Activated naive CD8-positive, alpha-beta T cell treated with anti-CD3 and anti-CD28 coated beads for 36 hours (primary cell): ENCODE results near the gene ZNF136. TPM values are rescaled to one million over a fixed set of nuclear protein-coding genes. Genes with fewer than 3 reads are reported as not detected.
A peak's percentile ranks its signal among the peaks of the same experiment; 100 is the strongest.

Source experiments
- DNase-seq: peaks from one replicate; pipeline ENCODE4 v3.0.0; 2021
- H3K27ac Mint-ChIP-seq: one replicate; pipeline ENCODE4 v1.8.0; 2022; ENCODE audit warnings: mild to moderate bottlenecking, moderate library complexity, mixed read lengths
- H3K27me3 Mint-ChIP-seq: one replicate; pipeline ENCODE4 v1.8.0; 2022; ENCODE audit warnings: mild to moderate bottlenecking, mixed read lengths
- H3K36me3 Mint-ChIP-seq: one replicate; pipeline ENCODE4 v1.8.0; 2021; ENCODE audit warnings: mild to moderate bottlenecking, mixed read lengths
- H3K4me1 Mint-ChIP-seq: one replicate; pipeline ENCODE4 v1.8.0; 2021; ENCODE audit warnings: mixed read lengths
- H3K4me3 Mint-ChIP-seq: one replicate; pipeline ENCODE4 v1.8.0; 2022; ENCODE audit warnings: mild to moderate bottlenecking, moderate library complexity, mixed read lengths
- H3K9me3 Mint-ChIP-seq: one replicate; pipeline ENCODE4 v1.8.0; 2022; ENCODE audit warnings: mixed read lengths
- total RNA-seq, 2 experiments: library from RNA; stranded (reverse); gene quantifications; one replicate each; pipeline ENCODE4 v1.2.3, GENCODE V29; 2021

Gene ZNF136
- total RNA-seq, 2 experiments from 2014 or later = 11.6 to 12.9 TPM

DNA sequence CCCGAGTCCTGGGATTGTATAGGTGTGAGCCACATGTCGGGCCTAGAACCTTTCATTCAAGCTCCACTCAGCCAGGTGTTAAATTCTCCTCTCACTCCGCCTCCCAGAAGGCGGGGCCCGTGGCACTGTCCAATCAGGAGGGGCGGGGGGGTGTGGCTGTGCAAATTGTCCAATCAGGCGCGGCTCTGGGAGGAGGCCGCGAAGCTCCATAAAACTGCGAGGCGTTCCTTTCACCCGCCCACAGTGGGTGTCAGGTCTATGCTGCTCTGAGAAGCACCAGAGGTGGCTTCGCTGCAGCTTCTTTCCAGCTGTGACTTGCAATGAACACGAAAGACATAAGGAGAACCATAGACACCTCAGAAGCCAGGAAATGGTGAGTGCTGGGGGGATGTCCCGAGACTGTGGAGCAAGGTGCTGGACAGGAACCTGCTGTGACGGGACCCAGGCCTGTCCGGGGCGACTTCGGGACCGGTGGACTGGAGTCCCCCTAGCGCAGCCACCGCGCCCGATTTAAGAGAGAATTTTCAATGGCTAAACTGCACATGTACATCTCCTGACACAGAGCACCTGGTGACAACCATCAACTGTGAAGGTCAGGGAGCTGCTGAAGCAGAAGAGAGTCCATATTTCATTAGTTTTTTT lies 3.0 kb upstream of the ZNF136 start:
- Mint-ChIP-seq H3K4me1 (peaks cover 25% of the 10 kb centered on the region), H3K4me3 (no peak overlapping the region), H3K36me3 (peaks cover 7% of the 10 kb centered on the region), H3K27ac (no peak overlapping the region), H3K9me3 (peaks cover 3% of the 10 kb centered on the region), H3K27me3 (peaks cover 4% of the 10 kb centered on the region)
- peak; percentile 14 for DNase-seq

DNA sequence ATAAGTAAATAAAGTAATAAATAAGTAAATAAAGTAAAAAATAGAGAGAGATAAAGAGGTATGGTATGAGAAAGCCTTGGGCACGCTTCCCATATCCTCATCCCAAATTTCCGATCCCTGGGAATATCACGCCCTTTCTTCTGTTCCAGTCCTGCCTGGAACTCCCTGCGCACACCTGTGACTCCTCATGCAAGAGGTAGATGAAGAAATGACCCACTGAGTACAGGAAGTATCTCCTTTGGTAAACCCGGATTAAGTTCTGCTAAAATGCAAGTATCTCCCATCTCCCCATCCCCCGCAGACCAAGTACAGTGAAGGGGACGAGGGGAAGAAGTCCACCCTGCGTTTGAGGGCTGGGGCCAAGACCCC lies 399 bp upstream of the ZNF136 start:
- H3K27ac Mint-ChIP-seq = peak overlapping the region; percentile 94
- H3K4me3 Mint-ChIP-seq = peak overlapping the region; percentile 93
- no peak for DNase-seq
- H3K4me1 Mint-ChIP-seq = peaks cover 39% of the 10 kb centered on the region
- H3K27me3 Mint-ChIP-seq = no peaks in the 10 kb centered on the region
- H3K36me3 Mint-ChIP-seq = peaks cover 19% of the 10 kb centered on the region
- no peaks in the 10 kb centered on the region for H3K9me3 Mint-ChIP-seq

DNA sequence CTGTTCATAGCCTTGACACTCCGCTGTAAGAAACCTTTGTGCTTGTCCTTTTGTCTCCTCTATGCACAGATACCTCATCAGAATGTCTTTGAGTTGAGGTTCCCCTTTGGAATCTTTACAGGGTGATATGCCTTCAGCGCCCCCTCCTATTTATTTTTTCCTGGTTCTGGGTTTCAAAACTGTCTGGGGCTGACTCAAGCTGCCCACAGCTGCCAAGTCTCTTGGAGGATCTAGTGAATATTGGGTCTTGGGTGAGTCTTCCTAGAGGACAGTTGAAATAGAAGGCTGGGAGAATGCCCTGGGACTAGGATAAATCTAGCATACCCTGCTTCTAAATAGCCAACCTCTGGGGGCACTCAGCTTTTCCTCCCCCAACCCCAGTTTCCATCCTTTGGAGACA lies 930 bp downstream of the ZNF136 start:
- peaks cover 24% of the 10 kb centered on the region for H3K36me3 Mint-ChIP-seq
- peak overlapping the region; percentile 93 for H3K4me3 Mint-ChIP-seq
- H3K27ac Mint-ChIP-seq = peak overlapping the region; percentile 94
- DNase-seq = no peak
- no peaks in the 10 kb centered on the region for H3K9me3 Mint-ChIP-seq
- peaks cover 41% of the 10 kb centered on the region for H3K4me1 Mint-ChIP-seq
- no peaks in the 10 kb centered on the region for H3K27me3 Mint-ChIP-seq

DNA sequence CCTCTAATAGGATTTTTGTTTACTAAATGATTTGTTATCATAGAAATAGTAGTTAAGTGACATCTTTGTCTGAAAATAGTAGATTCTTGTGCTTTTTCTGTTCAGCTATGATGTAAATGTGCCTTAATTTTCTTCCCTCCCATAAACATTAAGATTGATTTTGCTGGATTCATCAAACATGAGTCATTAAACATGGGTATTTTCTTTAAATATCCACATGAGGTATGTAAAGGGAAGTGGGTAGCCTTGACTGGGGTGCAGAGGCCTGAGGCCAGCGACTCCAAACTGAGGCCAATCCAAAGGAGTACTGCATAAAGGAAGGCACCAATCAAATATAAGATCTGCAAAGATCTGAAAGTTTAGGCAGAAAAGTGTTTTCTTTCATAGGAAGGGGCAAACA lies 3.7 kb downstream of the ZNF136 start:
- no peak for DNase-seq
- no peaks in the 10 kb centered on the region for H3K9me3 Mint-ChIP-seq
- peak overlapping the region; percentile 53 for H3K27ac Mint-ChIP-seq
- H3K27me3 Mint-ChIP-seq = no peaks in the 10 kb centered on the region
- H3K4me3 Mint-ChIP-seq = no peak overlapping the region
- H3K4me1 Mint-ChIP-seq = peaks cover 42% of the 10 kb centered on the region
- H3K36me3 Mint-ChIP-seq = peaks cover 33% of the 10 kb centered on the region

DNA sequence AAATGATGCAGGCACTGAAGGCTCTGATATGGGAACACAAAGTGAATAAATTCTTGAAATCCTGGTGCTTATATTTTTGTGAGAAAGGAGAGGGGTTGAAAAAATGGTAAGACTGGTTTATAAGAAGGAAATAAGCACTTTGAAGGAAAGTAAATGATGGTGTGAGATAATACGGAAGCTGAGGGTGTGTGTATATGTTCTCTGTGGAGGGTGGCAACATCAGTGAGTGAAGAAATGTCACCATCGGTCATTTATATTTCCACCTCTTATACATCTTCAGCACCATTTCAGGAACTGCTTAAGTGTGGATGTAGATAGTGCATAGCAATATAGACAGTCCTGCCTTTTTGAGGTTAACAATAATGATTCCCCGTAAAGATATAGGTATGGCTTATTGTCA lies 17.5 kb downstream of the ZNF136 start:
- DNase-seq = no peak
- Mint-ChIP-seq H3K27ac (no peak overlapping the region), H3K4me1 (peaks cover 8% of the 10 kb centered on the region), H3K4me3 (no peak overlapping the region), H3K9me3 (peaks cover 41% of the 10 kb centered on the region), H3K36me3 (peaks cover 89% of the 10 kb centered on the region), H3K27me3 (no peaks in the 10 kb centered on the region)

DNA sequence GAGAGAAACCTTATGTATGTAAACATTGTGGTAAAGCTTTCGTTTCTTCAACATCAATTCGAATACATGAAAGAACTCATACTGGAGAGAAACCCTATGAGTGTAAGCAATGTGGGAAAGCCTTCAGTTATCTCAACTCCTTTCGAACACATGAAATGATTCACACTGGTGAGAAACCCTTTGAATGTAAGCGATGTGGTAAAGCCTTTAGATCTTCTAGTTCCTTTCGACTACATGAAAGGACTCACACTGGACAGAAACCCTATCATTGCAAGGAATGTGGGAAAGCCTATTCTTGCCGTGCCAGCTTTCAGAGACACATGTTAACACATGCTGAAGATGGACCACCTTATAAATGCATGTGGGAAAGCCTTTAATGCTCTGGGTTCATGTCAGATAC lies 24.7 kb downstream of the ZNF136 start:
- no peak overlapping the region for H3K4me3 Mint-ChIP-seq
- H3K4me1 Mint-ChIP-seq = peaks cover 2% of the 10 kb centered on the region
- H3K36me3 Mint-ChIP-seq = peaks cover 97% of the 10 kb centered on the region

DNA sequence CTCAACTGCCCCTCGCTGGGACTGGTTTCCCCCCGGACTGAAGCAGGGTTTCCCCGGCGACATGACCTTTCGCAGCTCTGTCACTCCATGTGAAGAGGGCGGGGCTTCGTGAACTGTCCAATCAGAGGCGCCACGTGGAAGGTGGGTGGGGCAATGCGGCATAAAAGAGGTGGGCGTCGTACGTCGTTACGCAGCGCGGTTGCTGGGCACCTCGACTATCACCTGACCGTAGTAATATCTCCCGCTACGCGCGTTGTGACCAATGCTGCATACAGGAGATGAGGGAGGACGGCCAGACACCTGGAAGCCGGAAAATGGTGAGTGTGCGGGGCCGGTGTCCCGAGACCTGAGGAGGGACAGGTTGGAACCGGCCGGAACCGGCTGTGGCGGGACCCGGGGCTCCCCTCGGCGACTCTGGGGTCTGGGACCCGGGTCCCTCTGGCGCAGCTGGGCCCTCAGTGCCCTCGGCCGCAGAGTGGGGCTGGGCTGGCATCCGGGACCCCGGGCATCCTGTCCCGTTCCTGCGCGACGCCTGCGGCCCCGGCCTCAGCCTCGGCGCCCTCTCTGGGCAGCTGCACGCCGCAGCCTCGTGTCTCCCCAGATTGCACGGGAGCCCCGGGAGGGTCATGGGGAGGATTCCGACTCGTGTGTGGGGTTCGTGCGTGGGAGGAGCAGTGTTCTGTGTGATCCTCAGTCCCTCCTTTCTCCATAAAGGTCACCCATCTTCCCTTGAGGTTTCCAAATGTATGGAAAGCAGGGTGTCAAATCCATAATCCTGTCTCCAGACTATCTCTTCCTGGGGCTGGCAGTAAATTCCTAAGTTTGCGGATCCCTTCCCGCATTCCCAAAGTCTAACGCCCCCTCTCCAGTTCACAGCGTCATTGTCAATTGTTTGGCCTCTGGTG lies 32.2 kb downstream of the ZNF136 start:
- peak overlapping the region; percentile 79 for H3K27ac Mint-ChIP-seq
- H3K27me3 Mint-ChIP-seq = no peaks in the 10 kb centered on the region
- peaks cover 80% of the 10 kb centered on the region for H3K36me3 Mint-ChIP-seq
- peaks cover 40% of the 10 kb centered on the region for H3K9me3 Mint-ChIP-seq
- peak overlapping the region; percentile 82 for H3K4me3 Mint-ChIP-seq
- DNase-seq = peak; percentile 86
- H3K4me1 Mint-ChIP-seq = peaks cover 22% of the 10 kb centered on the region

More for the DNA sequence above, 24.7 kb downstream of the ZNF136 start:
- Mint-ChIP-seq H3K9me3 (peaks cover 68% of the 10 kb centered on the region), H3K27me3 (no peaks in the 10 kb centered on the region), H3K27ac (no peak overlapping the region)
- DNase-seq = no peak

DNA sequence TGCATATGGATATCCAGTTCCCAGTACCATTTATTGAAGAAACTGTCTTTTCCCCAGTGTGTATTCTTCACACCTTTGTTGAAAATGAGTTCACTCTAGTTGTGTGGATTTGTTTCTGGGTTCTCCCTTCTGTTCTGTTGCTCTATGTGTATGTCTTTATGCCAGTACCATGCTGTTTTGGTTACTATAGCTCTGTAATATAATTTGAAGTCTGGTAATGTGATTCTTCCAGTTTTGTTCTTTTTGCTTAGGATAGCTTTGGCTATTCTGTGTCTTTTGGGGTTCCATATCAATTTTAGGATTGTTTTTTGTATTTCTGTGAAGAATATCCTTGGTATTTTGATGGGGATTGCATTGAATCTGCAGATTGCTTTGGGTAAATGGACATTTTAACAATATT lies 35.2 kb downstream of the ZNF136 start:
- H3K4me3 Mint-ChIP-seq = no peak overlapping the region
- peaks cover 26% of the 10 kb centered on the region for H3K4me1 Mint-ChIP-seq
- no peak for DNase-seq
- peaks cover 55% of the 10 kb centered on the region for H3K36me3 Mint-ChIP-seq
- peaks cover 25% of the 10 kb centered on the region for H3K9me3 Mint-ChIP-seq
- H3K27ac Mint-ChIP-seq = no peak overlapping the region
- no peaks in the 10 kb centered on the region for H3K27me3 Mint-ChIP-seq

DNA sequence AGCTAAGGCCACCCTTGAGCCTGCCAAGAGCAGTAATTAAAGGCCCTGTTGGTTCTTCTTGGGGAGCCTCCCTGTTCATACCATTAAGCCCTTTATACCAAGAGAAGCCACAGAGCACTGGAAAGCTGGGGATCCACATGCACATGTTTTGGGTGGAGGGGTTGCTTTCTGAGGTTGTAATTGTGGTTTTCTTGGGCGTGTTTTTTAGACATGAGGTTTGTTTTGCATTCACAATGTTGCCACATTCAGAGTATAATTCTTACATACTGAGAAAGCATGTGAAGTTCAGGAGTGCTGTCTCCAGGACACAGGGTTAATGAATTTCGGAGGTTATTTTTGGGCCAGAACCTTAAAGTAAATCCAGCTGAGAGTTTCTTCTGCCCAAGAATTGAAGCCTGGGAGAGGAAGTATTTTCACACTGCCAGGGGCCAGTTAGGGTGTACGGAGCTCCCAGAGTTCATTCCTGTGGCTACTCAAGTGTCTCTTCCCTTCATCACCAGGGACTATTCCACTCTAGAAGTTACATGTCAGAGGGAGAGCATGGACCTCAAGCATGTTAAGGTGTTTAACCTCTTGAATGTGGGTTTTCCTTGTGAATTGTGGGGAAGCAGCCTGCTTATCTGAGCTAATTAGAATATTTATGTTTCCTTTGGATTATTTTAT lies 37.0 kb downstream of the ZNF136 start:
- no peak for DNase-seq
- peaks cover 41% of the 10 kb centered on the region for H3K36me3 Mint-ChIP-seq
- H3K4me3 Mint-ChIP-seq = no peak overlapping the region
- H3K9me3 Mint-ChIP-seq = peaks cover 18% of the 10 kb centered on the region
- no peak overlapping the region for H3K27ac Mint-ChIP-seq
- H3K4me1 Mint-ChIP-seq = peaks cover 19% of the 10 kb centered on the region
- H3K27me3 Mint-ChIP-seq = no peaks in the 10 kb centered on the region

DNA sequence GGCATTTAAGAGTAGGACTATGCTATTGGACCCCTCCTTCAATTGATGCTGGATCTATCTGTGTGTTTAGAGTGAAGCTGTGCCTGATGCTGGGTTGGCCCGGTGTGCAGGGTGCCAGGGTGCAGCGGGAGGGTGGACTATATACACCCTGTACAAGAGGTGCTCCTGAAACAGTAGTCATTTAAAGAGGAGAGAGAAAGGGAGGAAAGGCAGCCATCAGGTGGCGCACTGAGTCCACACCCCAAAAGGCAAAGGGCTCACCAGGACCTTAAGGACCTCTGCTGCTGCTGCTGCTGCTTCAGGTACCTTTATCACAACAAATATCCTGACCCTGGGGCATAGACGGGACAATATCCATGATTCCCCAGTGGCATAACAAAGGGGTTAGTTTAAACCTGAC lies 39.4 kb downstream of the ZNF136 start:
- DNase-seq = peak; percentile 48
- peaks cover 14% of the 10 kb centered on the region for H3K4me1 Mint-ChIP-seq
- H3K27me3 Mint-ChIP-seq = no peaks in the 10 kb centered on the region
- peaks cover 35% of the 10 kb centered on the region for H3K36me3 Mint-ChIP-seq
- H3K9me3 Mint-ChIP-seq = peaks cover 22% of the 10 kb centered on the region
- H3K27ac Mint-ChIP-seq = no peak overlapping the region
- H3K4me3 Mint-ChIP-seq = no peak overlapping the region

DNA sequence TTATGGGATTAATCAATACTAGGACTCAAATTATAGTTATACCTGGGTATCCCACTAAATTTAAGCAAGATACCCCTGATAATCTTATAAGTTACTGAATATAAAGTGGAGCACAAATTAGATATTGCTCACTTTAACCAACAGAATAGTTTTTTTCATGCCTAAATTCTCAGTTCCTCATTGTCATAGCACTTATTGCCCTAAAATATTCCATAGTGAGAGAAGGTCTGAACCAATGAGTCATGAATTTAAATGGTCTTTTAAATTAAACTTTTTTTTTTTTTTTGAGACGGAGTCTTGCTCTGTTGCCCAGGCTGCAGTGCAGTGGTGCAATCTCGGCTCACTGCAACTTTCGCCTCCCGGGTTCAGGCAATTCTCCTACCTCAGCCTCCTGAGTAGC lies 42.4 kb downstream of the ZNF136 start:
- H3K36me3 Mint-ChIP-seq = peaks cover 45% of the 10 kb centered on the region
- H3K9me3 Mint-ChIP-seq = peaks cover 33% of the 10 kb centered on the region
- H3K27ac Mint-ChIP-seq = no peak overlapping the region
- no peak for DNase-seq
- no peak overlapping the region for H3K4me3 Mint-ChIP-seq
- peaks cover 5% of the 10 kb centered on the region for H3K4me1 Mint-ChIP-seq
- no peaks in the 10 kb centered on the region for H3K27me3 Mint-ChIP-seq

DNA sequence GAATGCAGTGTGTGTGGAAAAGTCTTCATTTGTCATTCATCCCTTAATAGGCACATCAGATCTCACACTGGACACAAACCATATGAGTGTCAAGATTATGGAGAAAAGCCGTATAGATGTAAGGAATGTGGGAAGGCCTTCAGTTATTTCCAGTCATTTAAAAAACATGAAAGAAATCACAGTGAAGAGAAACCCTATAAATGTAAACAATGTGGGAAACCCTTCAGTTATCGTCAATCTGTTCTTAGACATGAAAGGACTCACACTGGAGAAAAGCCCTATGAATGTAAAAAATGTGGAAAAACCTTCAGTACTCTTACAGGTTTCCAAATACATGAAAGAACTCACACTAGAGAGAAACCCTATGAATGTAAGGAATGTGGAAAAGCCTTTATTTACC lies 45.3 kb downstream of the ZNF136 start:
- Mint-ChIP-seq H3K4me1 (no peaks in the 10 kb centered on the region), H3K27me3 (no peaks in the 10 kb centered on the region), H3K9me3 (peaks cover 41% of the 10 kb centered on the region), H3K27ac (no peak overlapping the region), H3K4me3 (no peak overlapping the region), H3K36me3 (peaks cover 66% of the 10 kb centered on the region)
- DNase-seq = no peak

DNA sequence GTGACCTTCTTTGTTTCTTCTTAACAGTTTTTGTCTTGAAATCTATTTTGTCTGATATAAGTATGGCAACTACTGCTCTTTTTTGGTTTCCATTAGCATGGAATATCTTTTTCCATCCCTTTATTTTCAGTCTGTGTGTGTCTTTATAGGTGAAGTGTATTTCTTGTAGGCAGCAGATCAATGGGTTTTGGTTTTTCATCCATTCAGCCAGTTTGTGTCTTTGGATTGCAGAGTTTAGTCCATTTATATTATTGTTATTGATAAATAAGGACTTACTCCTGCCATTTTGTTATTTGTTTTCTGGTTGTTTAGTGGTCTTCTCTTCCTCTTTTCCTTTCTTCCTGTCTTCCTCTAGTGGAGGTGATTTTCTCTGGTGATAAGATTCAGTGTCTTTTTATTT lies 54.4 kb downstream of the ZNF136 start:
- Mint-ChIP-seq H3K27me3 (no peaks in the 10 kb centered on the region), H3K27ac (no peak overlapping the region), H3K9me3 (peaks cover 49% of the 10 kb centered on the region), H3K4me3 (no peak overlapping the region), H3K4me1 (no peaks in the 10 kb centered on the region), H3K36me3 (peaks cover 69% of the 10 kb centered on the region)
- no peak for DNase-seq

DNA sequence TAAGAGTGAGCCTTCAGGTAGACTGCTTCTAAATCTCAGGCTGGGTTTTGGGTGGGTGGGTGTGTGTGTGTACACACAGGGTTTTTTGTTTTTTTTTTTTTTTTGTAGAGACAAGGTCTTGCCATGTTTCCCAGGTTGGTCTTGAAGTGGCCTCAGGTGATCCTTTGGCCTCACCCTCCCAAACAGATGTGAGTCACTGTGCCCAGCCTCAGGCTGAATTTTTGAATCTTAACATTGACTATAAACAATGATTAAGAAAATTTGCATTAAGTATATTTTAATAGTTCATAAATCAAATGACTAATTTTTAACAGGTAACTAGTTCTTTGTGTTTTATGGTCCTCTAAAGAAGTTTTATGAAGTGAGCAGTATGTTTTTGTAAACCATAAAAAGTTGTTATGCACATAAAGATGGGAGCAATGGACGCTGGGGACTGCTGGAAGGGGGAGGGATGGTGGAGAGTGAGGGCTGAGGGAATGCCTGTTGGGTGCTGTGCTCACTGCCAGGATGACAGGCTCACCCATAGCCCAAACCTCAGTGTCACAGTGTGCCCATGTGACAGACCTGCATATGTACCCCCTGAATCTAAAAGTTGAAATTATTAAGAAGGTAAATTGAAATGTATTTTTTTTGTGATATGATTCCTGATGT lies 60.2 kb downstream of the ZNF136 start:
- no peaks in the 10 kb centered on the region for H3K27me3 Mint-ChIP-seq
- H3K9me3 Mint-ChIP-seq = peaks cover 9% of the 10 kb centered on the region
- H3K36me3 Mint-ChIP-seq = peaks cover 23% of the 10 kb centered on the region
- no peaks in the 10 kb centered on the region for H3K4me1 Mint-ChIP-seq
- H3K4me3 Mint-ChIP-seq = no peak overlapping the region
- no peak for DNase-seq
- H3K27ac Mint-ChIP-seq = no peak overlapping the region

DNA sequence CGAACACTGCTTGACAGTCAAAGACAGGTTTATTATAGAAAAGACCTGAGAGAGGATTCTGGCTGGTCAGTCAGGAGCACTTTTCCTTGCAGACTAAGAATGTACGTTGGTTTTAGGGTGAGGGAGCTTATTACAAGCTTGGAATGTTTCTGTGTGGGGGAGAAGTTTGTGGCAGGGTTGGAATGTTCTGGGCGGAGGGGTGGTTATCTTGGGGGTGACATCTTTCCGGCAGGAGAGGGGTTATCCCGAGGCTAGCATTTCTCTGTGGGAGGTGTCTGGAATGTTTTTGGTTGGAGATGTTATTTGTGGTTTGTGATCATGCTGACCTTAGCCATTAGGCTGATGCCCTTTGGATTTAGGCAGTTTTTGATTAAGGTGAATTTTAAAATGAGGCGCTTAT lies 61.8 kb downstream of the ZNF136 start:
- Mint-ChIP-seq H3K4me1 (no peaks in the 10 kb centered on the region), H3K27me3 (no peaks in the 10 kb centered on the region), H3K4me3 (no peak overlapping the region), H3K27ac (no peak overlapping the region), H3K9me3 (peaks cover 2% of the 10 kb centered on the region), H3K36me3 (peaks cover 21% of the 10 kb centered on the region)
- no peak for DNase-seq
